HepG2 (cell line): ENCODE results near the gene MRPL48. TPM values are rescaled to one million over a fixed set of nuclear protein-coding genes. Genes with fewer than 3 reads are reported as not detected.
A peak's percentile ranks its signal among the peaks of the same experiment; 100 is the strongest.

Experiments
- ATF1 ChIP-seq: IDR thresholded peaks from 2 replicates; pipeline ENCODE4 v1.6.1; 2016; ENCODE audit warnings: mild to moderate bottlenecking, control low read depth
- ELF1 ChIP-seq: sonication (generic); formaldehyde crosslinking; IDR thresholded peaks from 2 replicates; pipeline ENCODE4 v1.4.0; 2020; ENCODE audit warnings: missing genetic modification reagents
- HOXA5 ChIP-seq: sonication (generic); formaldehyde crosslinking; IDR thresholded peaks from 2 replicates; pipeline ENCODE4 v1.4.0; 2020; ENCODE audit warnings: missing genetic modification reagents
- MIXL1 ChIP-seq: IDR thresholded peaks from 2 replicates; pipeline ENCODE4 v1.6.1; 2016
- MZF1 ChIP-seq: sonication (generic); formaldehyde crosslinking; IDR thresholded peaks from 2 replicates; pipeline ENCODE4 v1.8.1; 2023; ENCODE audit warnings: mild to moderate bottlenecking, missing genetic modification reagents, borderline replicate concordance
- NCOA2 ChIP-seq: sonication (generic); formaldehyde crosslinking; IDR thresholded peaks from 2 replicates; pipeline ENCODE4 v1.8.0; 2022; ENCODE audit warnings: inconsistent platforms
- NR2C2 ChIP-seq: sonication (generic); formaldehyde crosslinking; IDR thresholded peaks from 2 replicates; pipeline ENCODE4 v1.4.0; 2020; ENCODE audit warnings: missing genetic modification reagents, mild to moderate bottlenecking, moderate library complexity, borderline replicate concordance
- RBM39 ChIP-seq: fragments of 200-400 bp; formaldehyde crosslinking; IDR thresholded peaks from one replicate; pipeline ENCODE4 v1.6.1; 2018; ENCODE audit warnings: antibody characterized with exemption, mild to moderate bottlenecking, low read depth, low read length; ENCODE audit not compliant: poor library complexity, severe bottlenecking
- TAF1 ChIP-seq: sonication (generic); formaldehyde crosslinking; IDR thresholded peaks from 2 replicates; pipeline ENCODE4 v1.4.0; 2020; ENCODE audit warnings: missing genetic modification reagents
- ZBTB20 ChIP-seq: sonication (generic); formaldehyde crosslinking; IDR thresholded peaks from 2 replicates; pipeline ENCODE4 v1.8.1; 2023; ENCODE audit warnings: missing genetic modification reagents, low read depth, mild to moderate bottlenecking, borderline replicate concordance
- ZBTB8A ChIP-seq: sonication (generic); formaldehyde crosslinking; IDR thresholded peaks from 2 replicates; pipeline ENCODE4 v1.4.0; 2020; ENCODE audit warnings: mild to moderate bottlenecking, low read depth, missing genetic modification reagents, borderline replicate concordance
- ZNF292 ChIP-seq: sonication (generic); formaldehyde crosslinking; IDR thresholded peaks from 2 replicates; pipeline ENCODE4 v1.8.1; 2022; ENCODE audit warnings: mild to moderate bottlenecking, low read depth, missing genetic modification reagents, borderline replicate concordance
- ZNF543 ChIP-seq: sonication (generic); formaldehyde crosslinking; IDR thresholded peaks from 2 replicates; pipeline ENCODE4 v1.4.0; 2020; ENCODE audit warnings: mild to moderate bottlenecking, missing genetic modification reagents
- polyA plus RNA-seq, 8 experiments: library from polyadenylated mRNA; depleted of rRNA in 3 of 8; stranded (reverse) in 7 of 8; unstranded in 1 of 8; fragments of >200 nt; fragmentation: Illumina TruSeq in 4 of 8; extraction: Trizol in 4 of 8; gene quantifications; 2 replicates each; pipeline versions ENCODE4 v1.2.1 to v1.2.3, GENCODE V29; 2011 to 2016; ENCODE audit warnings: low read depth in 4 of 8, missing spikeins in 1 of 8, mixed read lengths in 1 of 8; ENCODE audit not compliant: insufficient read depth in 1 of 8
- total RNA-seq, 5 experiments: library from RNA; depleted of rRNA; stranded (reverse); fragments of >200 nt; fragmentation: Illumina TruSeq; extraction: Trizol; gene quantifications; 2 replicates each; pipeline ENCODE4 v1.2.3, GENCODE V29; 2016; ENCODE audit warnings: low read depth in 1 of 5
- TF ChIP-seq, protein P1 (sequence below): sonication (generic); formaldehyde crosslinking; IDR thresholded peaks from 2 replicates; pipeline ENCODE4 v1.4.0; 2020; ENCODE audit warnings: missing genetic modification reagents
- TF ChIP-seq, protein P2 (sequence below): sonication (generic); formaldehyde crosslinking; IDR thresholded peaks from 2 replicates; pipeline ENCODE4 v1.4.0; 2020; ENCODE audit warnings: mild to moderate bottlenecking, missing genetic modification reagents
- TF ChIP-seq, protein P3 (sequence below): sonication (generic); formaldehyde crosslinking; IDR thresholded peaks from 2 replicates; pipeline ENCODE4 v1.8.1; 2022; ENCODE audit warnings: low read depth, mild to moderate bottlenecking, missing genetic modification reagents

Gene MRPL48
- total and polyA plus RNA-seq, 2 of the 13 experiments (the other 11 are each of a cell fraction or from before 2014, with no cell fraction given) = 61.2 to 67.9 TPM

DNA sequence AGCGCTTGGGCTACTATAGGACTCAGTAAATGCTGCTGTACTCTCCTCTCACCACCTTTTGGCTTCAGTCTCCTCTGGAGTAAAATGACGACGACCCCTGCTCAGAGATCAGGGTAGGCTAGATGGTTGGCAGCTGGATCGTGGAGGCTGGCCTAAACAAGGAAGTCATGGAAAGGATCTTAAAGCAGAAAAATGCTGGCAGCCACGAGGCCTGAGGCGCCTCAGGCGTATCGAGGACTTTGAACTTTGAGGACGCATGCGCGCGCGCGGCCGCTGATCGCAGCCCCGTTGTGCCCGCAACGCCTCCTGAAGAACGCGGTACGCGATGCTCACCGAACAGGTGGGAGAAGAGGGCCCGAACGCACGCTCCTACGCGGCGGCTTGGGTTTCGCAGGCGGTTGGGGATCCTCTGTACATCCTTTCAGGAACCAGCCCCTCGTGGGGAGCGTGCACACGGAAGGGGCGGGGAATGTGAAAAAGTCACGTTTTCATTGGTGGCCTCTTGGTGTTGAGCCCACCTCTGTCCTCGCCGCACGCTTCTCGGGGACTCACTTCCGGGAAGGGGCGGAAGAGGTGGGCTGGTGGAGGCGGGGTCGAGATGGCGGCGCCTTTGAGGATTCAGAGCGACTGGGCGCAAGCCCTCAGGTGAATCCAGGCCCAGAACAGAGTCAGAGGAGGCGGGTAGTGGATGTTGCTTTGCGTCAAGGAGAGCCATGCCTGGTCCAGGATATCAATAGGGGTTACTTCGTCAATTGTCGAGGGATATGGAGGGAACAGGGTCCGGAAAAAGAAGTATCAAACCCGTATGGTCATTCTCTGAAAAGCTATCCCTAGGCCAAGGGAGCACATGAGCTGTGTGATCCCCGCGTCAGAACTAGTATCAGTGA lies 89.0 kb downstream of the MRPL48 start, which contains the start of the genes COA4 and PAAF1 (continued):
- TF ChIP-seq, protein P1, sequence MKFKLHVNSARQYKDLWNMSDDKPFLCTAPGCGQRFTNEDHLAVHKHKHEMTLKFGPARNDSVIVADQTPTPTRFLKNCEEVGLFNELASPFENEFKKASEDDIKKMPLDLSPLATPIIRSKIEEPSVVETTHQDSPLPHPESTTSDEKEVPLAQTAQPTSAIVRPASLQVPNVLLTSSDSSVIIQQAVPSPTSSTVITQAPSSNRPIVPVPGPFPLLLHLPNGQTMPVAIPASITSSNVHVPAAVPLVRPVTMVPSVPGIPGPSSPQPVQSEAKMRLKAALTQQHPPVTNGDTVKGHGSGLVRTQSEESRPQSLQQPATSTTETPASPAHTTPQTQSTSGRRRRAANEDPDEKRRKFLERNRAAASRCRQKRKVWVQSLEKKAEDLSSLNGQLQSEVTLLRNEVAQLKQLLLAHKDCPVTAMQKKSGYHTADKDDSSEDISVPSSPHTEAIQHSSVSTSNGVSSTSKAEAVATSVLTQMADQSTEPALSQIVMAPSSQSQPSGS (CRISPR knock-in tag) = peak; percentile 33; the same call in 1 of the 2 replicates
- TF ChIP-seq, protein P2, sequence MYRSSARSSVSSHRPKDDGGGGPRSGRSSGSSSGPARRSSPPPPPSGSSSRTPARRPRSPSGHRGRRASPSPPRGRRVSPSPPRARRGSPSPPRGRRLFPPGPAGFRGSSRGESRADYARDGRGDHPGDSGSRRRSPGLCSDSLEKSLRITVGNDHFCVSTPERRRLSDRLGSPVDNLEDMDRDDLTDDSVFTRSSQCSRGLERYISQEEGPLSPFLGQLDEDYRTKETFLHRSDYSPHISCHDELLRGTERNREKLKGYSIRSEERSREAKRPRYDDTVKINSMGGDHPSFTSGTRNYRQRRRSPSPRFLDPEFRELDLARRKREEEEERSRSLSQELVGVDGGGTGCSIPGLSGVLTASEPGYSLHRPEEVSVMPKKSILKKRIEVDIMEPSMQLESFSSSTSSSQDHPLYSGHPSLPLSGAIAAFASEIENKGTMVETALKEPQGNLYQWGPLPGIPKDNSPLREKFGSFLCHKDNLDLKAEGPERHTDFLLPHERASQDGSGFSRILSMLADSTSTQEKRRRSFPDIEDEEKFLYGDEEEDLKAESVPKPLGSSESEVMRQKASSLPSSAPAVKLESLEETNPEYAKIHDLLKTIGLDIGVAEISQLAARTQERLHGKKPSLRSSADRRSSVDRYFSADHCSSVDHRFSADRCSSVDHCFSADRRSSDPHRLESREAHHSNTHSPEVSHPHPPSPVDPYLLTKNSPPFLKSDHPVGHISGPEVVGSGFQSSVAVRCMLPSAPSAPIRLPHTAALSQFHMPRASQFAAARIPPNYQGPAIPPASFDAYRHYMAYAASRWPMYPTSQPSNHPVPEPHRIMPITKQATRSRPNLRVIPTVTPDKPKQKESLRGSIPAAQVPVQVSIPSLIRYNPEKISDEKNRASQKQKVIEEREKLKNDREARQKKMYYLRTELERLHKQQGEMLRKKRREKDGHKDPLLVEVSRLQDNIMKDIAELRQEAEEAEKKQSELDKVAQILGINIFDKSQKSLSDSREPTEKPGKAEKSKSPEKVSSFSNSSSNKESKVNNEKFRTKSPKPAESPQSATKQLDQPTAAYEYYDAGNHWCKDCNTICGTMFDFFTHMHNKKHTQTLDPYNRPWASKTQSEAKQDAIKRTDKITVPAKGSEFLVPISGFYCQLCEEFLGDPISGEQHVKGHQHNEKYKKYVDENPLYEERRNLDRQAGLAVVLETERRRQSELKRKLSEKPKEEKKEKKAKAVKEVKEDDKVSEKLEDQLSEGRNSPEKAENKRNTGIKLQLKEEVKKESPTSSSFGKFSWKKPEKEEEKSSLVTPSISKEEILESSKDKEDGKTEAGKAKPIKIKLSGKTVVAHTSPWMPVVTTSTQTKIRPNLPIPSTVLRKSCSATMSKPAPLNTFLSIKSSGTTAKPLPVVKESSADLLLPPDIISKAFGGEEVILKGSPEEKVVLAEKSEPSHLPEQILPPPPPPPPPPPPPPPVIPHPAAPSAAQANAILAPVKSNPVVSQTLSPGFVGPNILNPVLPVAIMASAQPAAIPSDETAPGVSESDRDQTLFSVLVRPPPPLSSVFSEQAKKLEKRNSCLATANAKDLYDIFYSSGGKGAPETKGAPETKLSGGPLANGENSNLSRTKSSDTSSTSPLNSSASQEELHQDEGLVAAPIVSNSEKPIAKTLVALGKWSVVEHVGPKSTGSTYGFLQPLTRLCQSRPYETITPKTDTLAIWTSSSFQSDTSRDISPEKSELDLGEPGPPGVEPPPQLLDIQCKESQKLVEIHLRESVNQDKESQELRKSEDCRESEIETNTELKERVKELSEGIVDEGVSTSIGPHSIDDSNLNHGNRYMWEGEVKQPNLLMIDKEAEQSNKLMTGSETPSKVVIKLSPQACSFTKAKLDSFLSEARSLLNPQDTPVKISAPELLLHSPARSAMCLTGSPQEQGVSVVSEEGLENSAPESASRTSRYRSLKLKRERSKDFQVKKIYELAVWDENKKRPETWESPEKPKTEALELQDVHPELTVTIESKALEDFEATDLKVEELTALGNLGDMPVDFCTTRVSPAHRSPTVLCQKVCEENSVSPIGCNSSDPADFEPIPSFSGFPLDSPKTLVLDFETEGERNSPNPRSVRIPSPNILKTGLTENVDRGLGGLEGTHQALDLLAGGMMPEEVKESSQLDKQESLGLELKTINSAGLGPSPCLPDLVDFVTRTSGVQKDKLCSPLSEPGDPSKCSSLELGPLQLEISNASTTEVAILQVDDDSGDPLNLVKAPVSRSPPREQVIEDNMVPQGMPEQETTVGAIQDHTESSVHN (CRISPR knock-in tag) = peak; percentile 82; the same call in 1 of the 2 replicates
- TF ChIP-seq ZNF543 (CRISPR knock-in tag) = 0 out of 2 replicates have a peak, but pooled peaks have one; percentile 86
- TF ChIP-seq NCOA2 = peak; percentile 42; the same call in 1 of the 2 replicates
- TF ChIP-seq ZNF292 = peak; percentile 46; the same call in 1 of the 2 replicates
- peak; percentile 71 for TF ChIP-seq ATF1 (CRISPR knock-in tag)
- TF ChIP-seq HOXA5 (CRISPR knock-in tag) = peak; percentile 75; the same call in 1 of the 2 replicates
- peak; percentile 90 for TF ChIP-seq RBM39
- peak; percentile 67 for TF ChIP-seq ZBTB20 (CRISPR knock-in tag)
- peak; percentile 65; the same call in 1 of the 2 replicates for TF ChIP-seq NR2C2 (CRISPR knock-in tag)
- TF ChIP-seq TAF1 = peak; percentile 92
- peak; percentile 96 for TF ChIP-seq ELF1
- peak; percentile 39; the same call in 1 of the 2 replicates for TF ChIP-seq MIXL1 (CRISPR knock-in tag)
- TF ChIP-seq ZBTB8A (CRISPR knock-in tag) = peak; percentile 63; the same call in 1 of the 2 replicates
- TF ChIP-seq, protein P3, sequence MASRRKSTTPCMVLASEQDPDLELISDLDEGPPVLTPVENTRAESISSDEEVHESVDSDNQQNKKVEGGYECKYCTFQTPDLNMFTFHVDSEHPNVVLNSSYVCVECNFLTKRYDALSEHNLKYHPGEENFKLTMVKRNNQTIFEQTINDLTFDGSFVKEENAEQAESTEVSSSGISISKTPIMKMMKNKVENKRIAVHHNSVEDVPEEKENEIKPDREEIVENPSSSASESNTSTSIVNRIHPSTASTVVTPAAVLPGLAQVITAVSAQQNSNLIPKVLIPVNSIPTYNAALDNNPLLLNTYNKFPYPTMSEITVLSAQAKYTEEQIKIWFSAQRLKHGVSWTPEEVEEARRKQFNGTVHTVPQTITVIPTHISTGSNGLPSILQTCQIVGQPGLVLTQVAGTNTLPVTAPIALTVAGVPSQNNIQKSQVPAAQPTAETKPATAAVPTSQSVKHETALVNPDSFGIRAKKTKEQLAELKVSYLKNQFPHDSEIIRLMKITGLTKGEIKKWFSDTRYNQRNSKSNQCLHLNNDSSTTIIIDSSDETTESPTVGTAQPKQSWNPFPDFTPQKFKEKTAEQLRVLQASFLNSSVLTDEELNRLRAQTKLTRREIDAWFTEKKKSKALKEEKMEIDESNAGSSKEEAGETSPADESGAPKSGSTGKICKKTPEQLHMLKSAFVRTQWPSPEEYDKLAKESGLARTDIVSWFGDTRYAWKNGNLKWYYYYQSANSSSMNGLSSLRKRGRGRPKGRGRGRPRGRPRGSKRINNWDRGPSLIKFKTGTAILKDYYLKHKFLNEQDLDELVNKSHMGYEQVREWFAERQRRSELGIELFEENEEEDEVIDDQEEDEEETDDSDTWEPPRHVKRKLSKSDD = peak; percentile 26; the same call in 1 of the 2 replicates
- peak; percentile 75; the same call in 1 of the 2 replicates for TF ChIP-seq MZF1
